ENCODE measurements around the gene ATP6V1G2.

GRCh38 chr6:31569861-31570536 lies 23.6 kb upstream of the ATP6V1G2 start:
- TF ChIP-seq EZH2 (IDR thresholded peaks at IDR 0.05) (no peak), CTCF (IDR thresholded peaks at IDR 0.05) (no peak), EZH2phosphoT487 (IDR thresholded peaks at IDR 0.05) (no peak)

Data from neural progenitor cell (in vitro differentiated cells).